HepG2 (cell line): ENCODE measurements around the gene SELENOT. TPM values are rescaled to one million over a fixed set of nuclear protein-coding genes. Genes with fewer than 3 reads are reported as not detected.

Experiments
- CREBL2 ChIP-seq: sonication (generic); formaldehyde crosslinking; IDR thresholded peaks from 2 replicates; pipeline ENCODE4 v1.8.1; 2023; ENCODE audit warnings: missing genetic modification reagents, mild to moderate bottlenecking, borderline replicate concordance
- DMAP1 ChIP-seq: IDR thresholded peaks from 2 replicates; pipeline ENCODE4 v1.6.1; 2016
- HBP1 ChIP-seq: IDR thresholded peaks from 2 replicates; pipeline ENCODE4 v1.6.1; 2016; ENCODE audit warnings: low read depth, control low read depth
- HMG20A ChIP-seq: IDR thresholded peaks from 2 replicates; pipeline ENCODE4 v1.6.1; 2016; ENCODE audit warnings: borderline replicate concordance
- HMG20B ChIP-seq: conservative IDR thresholded peaks from 2 replicates; pipeline ENCODE4 v1.6.1; 2016; ENCODE audit warnings: missing genetic modification reagents, missing compliant biosample characterization
- NFKB2 ChIP-seq: sonication (generic); formaldehyde crosslinking; IDR thresholded peaks from 2 replicates; pipeline ENCODE4 v1.4.0; 2020; ENCODE audit warnings: missing genetic modification reagents, borderline replicate concordance
- PTBP1 ChIP-seq: fragments of 200-400 bp; formaldehyde crosslinking; IDR thresholded peaks from 2 replicates; pipeline ENCODE4 v1.6.1; 2018; ENCODE audit warnings: low read length, low read depth; ENCODE audit not compliant: poor library complexity, severe bottlenecking
- RERE ChIP-seq: IDR thresholded peaks from 2 replicates; pipeline ENCODE4 v1.6.1; 2016; ENCODE audit warnings: low read depth, missing genetic modification reagents, missing compliant biosample characterization
- ZBTB3 ChIP-seq: sonication (generic); formaldehyde crosslinking; IDR thresholded peaks from 2 replicates; pipeline ENCODE4 v1.4.0; 2020; ENCODE audit warnings: low read depth, mild to moderate bottlenecking, moderate library complexity, missing genetic modification reagents, borderline replicate concordance
- ZFP91 ChIP-seq: sonication (generic); formaldehyde crosslinking; IDR thresholded peaks from 2 replicates; pipeline ENCODE4 v1.9.0; 2022; ENCODE audit warnings: missing genetic modification reagents, mild to moderate bottlenecking, borderline replicate concordance
- ZNF207 ChIP-seq: fragments of 450-650 bp; IDR thresholded peaks from 2 replicates; pipeline ENCODE4 v1.6.1; 2016; ENCODE audit warnings: antibody characterized with exemption, borderline replicate concordance
- ZNF260 ChIP-seq: sonication (generic); formaldehyde crosslinking; IDR thresholded peaks from 2 replicates; pipeline ENCODE4 v1.4.0; 2020; ENCODE audit warnings: missing genetic modification reagents, low read depth, mild to moderate bottlenecking, borderline replicate concordance
- ZNF350 ChIP-seq: sonication (generic); formaldehyde crosslinking; IDR thresholded peaks from 2 replicates; pipeline ENCODE4 v1.4.0; 2020; ENCODE audit warnings: mild to moderate bottlenecking, low read depth, missing genetic modification reagents, borderline replicate concordance
- ZNF557 ChIP-seq: sonication (generic); formaldehyde crosslinking; IDR thresholded peaks from 2 replicates; pipeline ENCODE4 v1.4.0; 2020; ENCODE audit warnings: missing genetic modification reagents
- ZNF775 ChIP-seq: sonication (generic); formaldehyde crosslinking; IDR thresholded peaks from 2 replicates; pipeline ENCODE4 v1.4.0; 2020; ENCODE audit warnings: missing genetic modification reagents, mild to moderate bottlenecking, moderate library complexity, borderline replicate concordance
- ZNF841 ChIP-seq: sonication (generic); formaldehyde crosslinking; IDR thresholded peaks from 2 replicates; pipeline ENCODE4 v1.8.1; 2023; ENCODE audit warnings: missing genetic modification reagents, borderline replicate concordance
- polyA plus RNA-seq, 8 experiments: library from polyadenylated mRNA; depleted of rRNA in 3 of 8; stranded (reverse) in 7 of 8; unstranded in 1 of 8; fragments of >200 nt; fragmentation: Illumina TruSeq in 4 of 8; extraction: Trizol in 4 of 8; gene quantifications; 2 replicates each; pipeline versions ENCODE4 v1.2.1 to v1.2.3, GENCODE V29; 2011 to 2016; ENCODE audit warnings: low read depth in 4 of 8, missing spikeins in 1 of 8, mixed read lengths in 1 of 8; ENCODE audit not compliant: insufficient read depth in 1 of 8
- total RNA-seq, 5 experiments: library from RNA; depleted of rRNA; stranded (reverse); fragments of >200 nt; fragmentation: Illumina TruSeq; extraction: Trizol; gene quantifications; 2 replicates each; pipeline ENCODE4 v1.2.3, GENCODE V29; 2016; ENCODE audit warnings: low read depth in 1 of 5

Gene SELENOT
- total and polyA plus RNA-seq, 2 of the 13 experiments (the other 11 are each of a cell fraction or from before 2014, with no cell fraction given) = 122 to 273 TPM

- TF ChIP-seq HBP1 (CRISPR knock-in tag) (peak; percentile 41; the same call in 1 of the 2 replicates), ZFP91 (peak; percentile 98), HMG20B (CRISPR knock-in tag) (peak; percentile 61; the same call in 1 of the 2 replicates), ZBTB3 (CRISPR knock-in tag) (no peak; the same call in 1 of the 2 replicates), RERE (CRISPR knock-in tag) (peak; percentile 47; the same call in 1 of the 2 replicates), ZNF350 (CRISPR knock-in tag) (peak; percentile 94; the same call in 1 of the 2 replicates), ZNF260 (no peak), DMAP1 (CRISPR knock-in tag) (peak; percentile 84; the same call in 1 of the 2 replicates), ZNF841 (CRISPR knock-in tag) (no peak), PTBP1 (no peak), ZNF557 (CRISPR knock-in tag) (0 out of 2 replicates have a peak, but pooled peaks have one; percentile 85), HMG20A (CRISPR knock-in tag) (no peak), NFKB2 (CRISPR knock-in tag) (peak; percentile 90), ZNF207 (no peak), ZNF775 (CRISPR knock-in tag) (no peak), CREBL2 (CRISPR knock-in tag) (no peak)
Measured at GRCh38 chr3:150603153-150603979, at the start of gene SELENOT (continued).
